HG03039 (cell line): ENCODE results near the gene ING5.
"Not testable (repeated sequence)": the region's sequence is repeated elsewhere in the genome, so short reads cannot be mapped to it uniquely, and the experiment has no call there.

Source experiments
- ATAC-seq: cut with Tn5 transposase; IDR thresholded peaks from one replicate; pipeline ENCODE4 v1.9.1; 2021; ENCODE audit warnings: mild to moderate bottlenecking, moderate library complexity; ENCODE audit not compliant: unreplicated experiment

ING5 gene

GRCh38 chr2:241755777-241756176 is 53.9 kb downstream of the ING5 start:
- no peak for ATAC-seq

- no peak for ATAC-seq
These were observed 57.4 kb downstream of the ING5 start for GRCh38 chr2:241759067-241759807.

GRCh38 chr2:241759893-241760292 is 58.1 kb downstream of the ING5 start:
- ATAC-seq, result not testable (repeated sequence)

DNA sequence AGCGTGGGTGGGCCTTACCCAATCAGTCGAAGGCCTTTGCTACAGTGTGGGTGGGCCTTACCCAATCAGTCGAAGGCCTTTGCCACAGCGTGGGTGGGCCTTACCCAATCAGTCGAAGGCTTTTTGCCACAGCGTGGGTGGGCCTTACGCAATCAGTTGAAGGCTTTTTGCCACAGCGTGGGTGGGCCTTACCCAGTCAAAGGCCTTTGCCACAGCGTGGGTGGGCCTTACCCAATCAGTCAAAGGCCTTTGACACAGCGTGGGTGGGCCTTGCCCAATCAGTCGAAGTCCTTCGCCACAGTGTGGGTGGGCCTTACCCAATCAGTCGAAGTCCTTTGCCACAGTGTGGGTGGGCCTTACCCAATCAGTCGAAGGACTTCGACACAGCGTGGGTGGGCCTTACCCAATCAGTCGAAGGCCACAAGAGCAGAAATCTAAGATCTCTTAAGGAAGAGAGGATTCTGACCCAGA is 58.5 kb downstream of the ING5 start:
- no peak for ATAC-seq

- ATAC-seq, result no peak
These were observed 60.6 kb downstream of the ING5 start for GRCh38 chr2:241762321-241762932.

DNA sequence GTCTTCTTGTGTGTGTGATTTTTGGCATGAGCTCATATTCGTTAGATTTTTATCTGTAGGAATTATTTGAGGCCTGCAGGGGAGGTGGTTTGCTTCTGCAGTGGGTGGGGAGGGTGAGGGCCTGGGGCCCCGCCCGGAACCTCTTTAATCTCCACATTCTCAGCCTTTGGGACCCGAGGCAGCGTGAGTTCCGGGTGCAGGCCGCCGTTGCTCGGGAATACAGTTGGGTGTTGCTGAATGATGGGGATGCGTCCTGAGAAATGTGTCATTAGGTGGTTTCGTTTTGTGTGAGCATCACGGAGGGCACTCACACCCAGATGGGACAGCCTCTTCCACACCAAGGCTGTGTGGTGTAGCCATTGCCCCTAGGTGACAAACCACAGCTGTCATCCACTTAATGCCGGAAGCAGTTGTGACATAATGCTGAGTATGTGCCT is 61.1 kb downstream of the ING5 start:
- no peak for ATAC-seq

GRCh38 chr2:241763551-241764274 is 61.9 kb downstream of the ING5 start:
- no peak for ATAC-seq

- ATAC-seq, result no peak
These were observed 62.7 kb downstream of the ING5 start for GRCh38 chr2:241764275-241765241.

DNA sequence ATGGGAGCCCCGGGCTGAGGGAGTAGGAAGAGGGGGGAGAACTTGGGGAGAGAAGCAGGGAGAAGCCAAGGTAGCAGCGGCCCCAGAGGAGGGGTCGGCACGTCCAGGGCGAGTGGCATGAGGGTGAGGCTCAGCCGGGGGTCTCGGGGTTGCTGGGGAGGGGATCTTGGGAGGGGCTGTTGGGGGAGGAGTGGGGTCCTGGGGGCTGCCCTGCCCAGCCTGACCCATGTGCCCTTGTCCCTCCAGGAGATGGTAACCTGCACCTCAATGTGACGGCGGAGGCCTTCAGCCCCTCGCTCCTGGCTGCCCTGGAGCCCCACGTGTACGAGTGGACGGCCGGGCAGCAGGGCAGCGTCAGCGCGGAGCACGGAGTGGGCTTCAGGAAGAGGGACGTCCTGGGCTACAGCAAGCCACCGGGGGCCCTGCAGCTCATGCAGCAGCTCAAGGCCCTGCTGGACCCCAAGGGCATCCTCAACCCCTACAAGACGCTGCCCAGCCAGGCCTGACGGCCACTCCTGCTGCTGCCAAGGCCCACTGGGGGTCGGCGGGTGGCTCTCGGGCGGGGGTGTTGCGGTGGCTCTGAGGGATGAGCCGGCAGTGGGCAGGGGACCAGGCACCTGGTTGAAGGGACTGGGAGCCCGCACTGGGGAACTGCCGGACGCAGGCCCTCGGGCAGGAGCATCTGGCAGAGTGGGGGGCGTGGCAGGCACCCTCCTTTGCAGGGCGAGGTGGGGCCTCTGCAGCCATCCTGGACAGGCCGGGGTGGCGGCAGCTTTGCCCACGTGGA is 65.8 kb downstream of the ING5 start:
- no peak for ATAC-seq

- ATAC-seq, result no peak
These were observed 66.4 kb downstream of the ING5 start for GRCh38 chr2:241768251-241768711.

DNA sequence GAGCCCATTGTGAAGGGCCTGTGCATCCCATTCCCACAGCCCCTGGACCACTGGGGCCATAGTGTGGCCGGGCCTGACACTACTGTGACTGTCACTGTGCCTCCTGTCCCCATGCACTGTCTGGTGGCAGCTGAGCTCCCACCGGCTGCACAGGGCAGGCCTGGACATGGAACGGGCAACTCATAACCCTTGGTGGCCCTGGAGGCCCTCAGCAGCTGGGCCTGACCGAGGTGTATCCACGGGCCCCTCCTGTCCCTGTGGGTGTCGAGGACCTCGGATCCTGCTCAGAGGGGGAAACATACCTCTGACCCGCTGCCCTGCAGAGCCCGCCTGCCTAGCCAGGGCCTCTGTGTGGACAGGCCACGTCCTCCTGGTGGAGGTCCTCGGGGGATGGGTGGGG is 67.0 kb downstream of the ING5 start:
- no peak for ATAC-seq

- no peak for ATAC-seq
These were observed 68.0 kb downstream of the ING5 start for GRCh38 chr2:241769819-241770184.

DNA sequence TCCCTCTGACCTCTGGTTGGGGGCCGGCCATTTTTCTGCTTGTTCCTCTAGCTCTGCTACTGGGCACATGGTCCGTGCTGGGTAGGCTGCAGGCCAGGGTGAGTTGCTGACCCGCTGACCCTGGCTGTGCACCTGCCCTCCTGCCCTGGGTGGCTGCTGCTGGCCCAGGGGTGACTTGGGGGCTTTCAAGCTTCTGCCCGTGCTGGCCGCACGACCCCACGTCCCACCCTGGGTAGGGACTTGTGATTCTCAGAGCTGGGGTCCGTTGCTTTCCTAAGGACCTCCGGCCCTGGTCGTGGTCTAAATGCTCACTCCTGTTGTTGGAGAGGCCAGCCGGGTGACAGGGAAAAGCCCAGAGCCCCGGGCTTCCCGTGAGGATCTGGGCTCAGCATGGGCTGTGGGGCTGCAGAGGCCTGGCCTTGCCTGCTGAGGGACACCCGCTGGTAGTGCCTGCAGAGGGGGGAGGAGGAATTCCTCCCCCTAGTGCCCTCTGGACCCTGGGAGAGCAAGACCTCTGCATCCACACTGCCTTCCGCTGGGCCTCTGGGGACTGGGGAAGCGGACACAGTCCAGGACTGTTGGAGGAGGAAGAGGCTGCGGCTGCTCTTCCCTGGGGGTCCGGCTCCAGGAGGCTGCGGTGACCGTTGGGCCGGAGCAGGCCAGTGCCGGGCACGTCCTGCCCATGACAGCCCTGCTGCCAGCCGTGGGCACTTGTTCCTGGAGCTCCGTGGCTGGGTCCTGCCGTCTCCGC is 68.5 kb downstream of the ING5 start:
- ATAC-seq, result no peak

DNA sequence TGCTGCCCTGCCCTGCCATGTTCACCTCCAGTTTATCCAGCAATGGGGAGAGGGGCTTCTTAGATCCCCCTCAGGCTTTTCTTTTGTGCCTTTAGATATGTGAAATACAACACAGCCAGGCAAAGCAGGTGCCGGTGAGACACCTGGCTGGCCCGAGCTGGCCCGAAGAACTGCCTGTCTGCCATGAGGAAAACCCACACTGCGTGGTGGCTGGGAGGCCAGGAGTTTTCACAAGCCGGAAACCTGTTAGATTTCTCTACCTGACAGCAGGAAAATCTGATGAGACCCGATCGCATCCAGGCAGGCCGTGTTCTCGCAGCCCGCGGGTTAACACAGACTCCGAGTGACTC is 69.1 kb downstream of the ING5 start:
- no peak for ATAC-seq

- no peak for ATAC-seq
These were observed 69.6 kb downstream of the ING5 start for GRCh38 chr2:241771286-241772062.

- ATAC-seq, result no peak
These were observed 70.2 kb downstream of the ING5 start for GRCh38 chr2:241772063-241772499.

DNA sequence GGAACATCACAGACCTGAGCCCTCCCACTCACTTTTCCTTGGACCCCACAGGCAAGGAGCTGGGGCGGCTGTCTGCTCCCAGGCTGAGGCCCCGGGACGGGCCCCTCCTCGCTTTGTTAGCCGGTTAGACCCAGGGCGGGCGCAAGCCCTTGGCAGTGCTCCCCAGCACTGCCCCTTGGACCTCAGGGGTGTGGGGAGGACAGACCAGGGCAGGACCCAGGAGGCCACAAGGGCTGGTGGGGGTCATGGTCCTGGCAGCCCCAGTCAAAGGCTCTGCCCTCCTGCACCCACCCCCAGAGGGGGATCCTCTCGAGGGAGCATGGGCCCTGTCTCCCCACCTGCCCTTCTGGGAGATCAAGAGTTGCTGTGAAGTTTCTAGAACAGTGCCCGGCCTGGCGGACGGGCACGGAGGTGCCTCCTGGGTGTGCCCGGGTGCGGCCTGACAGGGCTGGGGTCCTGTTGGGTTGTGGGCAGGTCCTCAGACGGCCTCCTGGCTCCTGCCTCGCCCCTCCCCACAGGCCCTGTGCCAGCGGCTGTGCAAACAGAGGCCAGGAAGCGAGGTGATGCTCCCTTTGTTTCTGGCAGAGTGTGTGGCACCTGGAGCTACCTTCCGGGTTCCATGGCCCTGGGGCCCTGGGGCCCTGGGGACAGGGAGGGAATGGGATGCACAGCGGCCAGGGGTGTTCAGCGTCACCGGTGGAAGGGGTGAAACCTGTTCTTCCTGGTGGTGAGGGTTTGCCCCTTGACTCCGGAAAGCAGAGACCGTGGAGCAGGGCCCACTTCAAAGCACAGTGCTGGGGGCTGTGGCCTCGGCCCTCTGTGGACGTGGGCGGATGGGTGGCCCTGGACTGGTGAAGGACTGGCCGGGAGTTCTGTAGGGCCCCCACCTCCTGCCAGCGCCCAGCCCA is 71.9 kb downstream of the ING5 start:
- no peak for ATAC-seq
